Uterus (tissue), 4 donors: ENCODE data around the gene ZC3H18. TPM values are rescaled to one million over a fixed set of nuclear protein-coding genes. Genes with fewer than 3 reads are reported as not detected.

Experiments used
- DNase-seq, 2 donors: peaks; one replicate each; pipeline ENCODE4 v3.0.0-alpha.2; 2019 to 2020
- H3K27ac ChIP-seq, 2 donors: fragments of 200-600 bp; sonication (generic); 1 replicate in 1 of 2; 2 replicates in 1 of 2; pipeline ENCODE4 v1.5.1; 2016 to 2018
- H3K27me3 ChIP-seq, 2 donors: fragments of 200-600 bp; sonication (generic); one replicate each; pipeline ENCODE4 v1.5.1; 2018 to 2019; ENCODE audit warnings: control low read depth in 1 of 2
- H3K36me3 ChIP-seq, 2 donors: fragments of 200-600 bp; sonication (generic); one replicate each; pipeline ENCODE4 v1.5.1; 2019; ENCODE audit warnings: control low read depth in 1 of 2
- H3K4me1 ChIP-seq, 2 donors: fragments of 200-600 bp; sonication (generic); one replicate each; pipeline ENCODE4 v1.5.1; 2018 to 2019; ENCODE audit warnings: control low read depth in 1 of 2
- H3K4me3 ChIP-seq, 2 donors: fragments of 200-600 bp; sonication (generic); 1 replicate in 1 of 2; 2 replicates in 1 of 2; pipeline ENCODE4 v1.5.1; 2018 to 2019; ENCODE audit warnings: mild to moderate bottlenecking in 1 of 2
- H3K9me3 ChIP-seq, 2 donors: fragments of 200-600 bp; sonication (generic); one replicate each; pipeline ENCODE4 v1.5.1; 2019; ENCODE audit warnings: control low read depth in 1 of 2
- POLR2A ChIP-seq, 2 donors: fragments of 450-650 bp; IDR thresholded peaks; one replicate each; pipeline ENCODE4 v1.6.1; 2016; ENCODE audit warnings: antibody characterized with exemption in 2 of 2, mild to moderate bottlenecking in 1 of 2, moderate library complexity in 1 of 2
- intact Hi-C: fragments of 100-400 bp; cut with DNase I; formaldehyde crosslinking; loops from one replicate; pipeline ENCODE4 v1.15.1; 2023; ENCODE audit warnings: low total_unique reads
- total RNA-seq, 4 donors: library from RNA; depleted of rRNA in 3 of 4; stranded (reverse); fragments of >200 nt in 3 of 4; gene quantifications; one replicate each; pipeline versions ENCODE4 v1.1.0 to v1.2.4, GENCODE V29; 2014 to 2023
- TF ChIP-seq, protein P1 (sequence below), 4 experiments: fragments of 200-600 bp in 2 of 4; fragments of 450-650 bp in 2 of 4; sonication (generic) in 2 of 4; IDR thresholded peaks; one replicate each; pipeline ENCODE4 v1.5.1; 2016 to 2019; ENCODE audit warnings: antibody characterized with exemption in 4 of 4, mild to moderate bottlenecking in 2 of 4, moderate library complexity in 1 of 4
- donor health status: DM: yes; HTN: yes; CAD: no.

The ZC3H18 gene
- total RNA-seq, 4 donors from 2014 or later, result 0.88 to 58.8 (median 9.5) TPM

DNA sequence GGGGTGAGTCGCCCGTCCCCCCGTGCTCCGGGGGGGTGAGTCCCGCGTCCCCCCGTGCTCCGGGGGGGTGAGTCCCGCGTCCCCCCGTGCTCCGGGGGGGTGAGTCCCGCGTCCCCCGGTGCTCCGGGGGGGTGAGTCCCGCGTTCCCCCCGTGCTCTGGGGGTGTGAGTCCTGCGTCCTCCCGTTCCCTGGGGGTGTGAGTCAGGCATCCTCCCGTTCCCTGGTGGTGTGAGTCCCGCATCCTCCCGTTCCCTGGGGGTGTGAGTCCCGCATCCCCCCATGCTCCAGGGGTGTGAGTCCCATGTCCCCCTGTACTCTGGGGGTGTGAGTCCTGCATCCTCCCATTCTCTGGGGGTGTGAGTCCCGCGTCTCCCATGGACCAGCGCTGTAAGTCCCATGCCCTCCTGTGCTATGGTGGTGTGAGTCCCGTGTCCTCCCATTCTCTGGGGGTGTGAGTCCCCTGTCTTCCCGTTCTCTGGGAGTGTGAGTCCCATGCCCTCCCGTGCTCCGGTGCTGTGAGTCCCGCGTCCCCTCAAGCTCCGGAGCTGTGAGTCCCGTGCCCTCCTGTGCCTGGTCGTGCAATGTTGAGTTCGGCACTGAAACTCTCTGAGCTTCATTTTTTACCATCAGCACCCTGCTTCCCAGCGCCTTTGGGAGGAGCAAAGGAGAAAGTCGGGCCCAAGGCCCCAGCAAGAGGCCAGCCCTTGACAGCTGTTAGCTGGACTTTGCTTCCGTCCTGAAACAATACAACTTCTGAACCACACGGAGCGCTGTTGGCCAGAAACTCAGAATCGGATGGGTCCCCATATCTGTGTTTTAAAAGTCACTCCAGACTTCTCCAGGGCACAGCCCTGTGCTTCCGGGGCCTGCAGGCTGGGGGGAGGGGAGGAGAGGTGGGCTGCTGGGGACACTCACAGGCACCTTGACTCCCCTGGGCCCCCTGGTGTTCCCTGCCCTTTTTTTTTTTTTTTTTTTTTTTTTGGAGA lies 11.5 kb upstream of the ZC3H18 start:
- H3K27me3 ChIP-seq, result no peaks in the 10 kb centered on the region

DNA sequence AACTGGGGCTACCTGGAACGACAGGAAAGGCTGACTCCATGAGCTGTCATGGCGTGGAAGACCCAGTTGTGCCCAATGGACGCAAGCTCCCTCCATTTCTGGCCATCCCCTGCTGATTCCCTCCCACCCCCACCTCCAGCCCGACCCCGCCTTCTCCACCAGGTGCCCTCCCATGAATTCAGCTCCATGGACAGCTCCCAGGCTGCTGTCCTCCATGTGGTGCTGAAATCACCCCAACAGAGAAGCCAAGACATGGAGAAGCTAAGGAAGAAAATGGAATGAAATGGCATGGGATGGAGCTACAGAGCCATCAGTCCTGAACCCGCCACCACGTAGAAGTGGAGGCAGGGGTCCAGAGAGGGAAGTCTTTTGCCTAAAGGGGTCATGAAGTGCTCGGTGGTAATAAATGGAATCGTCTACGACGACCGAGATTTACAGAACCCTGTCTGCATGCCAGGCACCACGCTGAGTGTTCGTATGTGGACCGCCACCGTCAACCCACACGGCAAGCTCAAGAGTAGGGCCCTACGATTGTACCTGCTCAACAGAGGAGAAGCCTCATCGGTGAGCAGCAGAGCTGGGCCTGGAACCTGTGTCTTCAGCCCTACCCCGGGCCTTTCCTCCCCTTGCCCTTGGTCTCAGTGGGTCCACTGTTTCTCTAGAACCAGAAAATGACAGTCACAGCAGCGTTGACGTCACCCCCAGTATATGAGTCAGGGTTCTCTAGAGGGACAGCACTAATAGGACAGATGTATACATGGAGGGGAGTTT lies 9.3 kb upstream of the ZC3H18 start:
- H3K36me3 ChIP-seq, result no peaks in the 10 kb centered on the region
- H3K27ac ChIP-seq, result no peak overlapping the region
- H3K4me3 ChIP-seq, result no peak overlapping the region
- no peaks in the 10 kb centered on the region for H3K27me3 ChIP-seq
- no peak for DNase-seq
- no peaks in the 10 kb centered on the region for H3K4me1 ChIP-seq
- no peak for TF ChIP-seq POLR2A (IDR thresholded peaks at IDR 0.05)
- TF ChIP-seq, protein P1, sequence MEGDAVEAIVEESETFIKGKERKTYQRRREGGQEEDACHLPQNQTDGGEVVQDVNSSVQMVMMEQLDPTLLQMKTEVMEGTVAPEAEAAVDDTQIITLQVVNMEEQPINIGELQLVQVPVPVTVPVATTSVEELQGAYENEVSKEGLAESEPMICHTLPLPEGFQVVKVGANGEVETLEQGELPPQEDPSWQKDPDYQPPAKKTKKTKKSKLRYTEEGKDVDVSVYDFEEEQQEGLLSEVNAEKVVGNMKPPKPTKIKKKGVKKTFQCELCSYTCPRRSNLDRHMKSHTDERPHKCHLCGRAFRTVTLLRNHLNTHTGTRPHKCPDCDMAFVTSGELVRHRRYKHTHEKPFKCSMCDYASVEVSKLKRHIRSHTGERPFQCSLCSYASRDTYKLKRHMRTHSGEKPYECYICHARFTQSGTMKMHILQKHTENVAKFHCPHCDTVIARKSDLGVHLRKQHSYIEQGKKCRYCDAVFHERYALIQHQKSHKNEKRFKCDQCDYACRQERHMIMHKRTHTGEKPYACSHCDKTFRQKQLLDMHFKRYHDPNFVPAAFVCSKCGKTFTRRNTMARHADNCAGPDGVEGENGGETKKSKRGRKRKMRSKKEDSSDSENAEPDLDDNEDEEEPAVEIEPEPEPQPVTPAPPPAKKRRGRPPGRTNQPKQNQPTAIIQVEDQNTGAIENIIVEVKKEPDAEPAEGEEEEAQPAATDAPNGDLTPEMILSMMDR (IDR thresholded peaks at IDR 0.05), result no peak
- H3K9me3 ChIP-seq, result no peaks in the 10 kb centered on the region
- intact Hi-C loops, result loop anchor here (5.0 kb wide), 1 partner anchor 119 kb away; no protein-coding TSS in a partner anchor

More for the DNA sequence above, 11.5 kb upstream of the ZC3H18 start:
- H3K36me3 ChIP-seq, result no peaks in the 10 kb centered on the region
- TF ChIP-seq POLR2A (IDR thresholded peaks at IDR 0.05), result no peak
- TF ChIP-seq, protein P1 (IDR thresholded peaks at IDR 0.05), result peak; percentile 7 to 37 (median 26)
- no peak overlapping the region for H3K27ac ChIP-seq
- no peaks in the 10 kb centered on the region for H3K9me3 ChIP-seq
- intact Hi-C loops, result no loop called here
- no peak overlapping the region for H3K4me3 ChIP-seq
- no peaks in the 10 kb centered on the region for H3K4me1 ChIP-seq
- DNase-seq, result peak; percentile 52 to 59

DNA sequence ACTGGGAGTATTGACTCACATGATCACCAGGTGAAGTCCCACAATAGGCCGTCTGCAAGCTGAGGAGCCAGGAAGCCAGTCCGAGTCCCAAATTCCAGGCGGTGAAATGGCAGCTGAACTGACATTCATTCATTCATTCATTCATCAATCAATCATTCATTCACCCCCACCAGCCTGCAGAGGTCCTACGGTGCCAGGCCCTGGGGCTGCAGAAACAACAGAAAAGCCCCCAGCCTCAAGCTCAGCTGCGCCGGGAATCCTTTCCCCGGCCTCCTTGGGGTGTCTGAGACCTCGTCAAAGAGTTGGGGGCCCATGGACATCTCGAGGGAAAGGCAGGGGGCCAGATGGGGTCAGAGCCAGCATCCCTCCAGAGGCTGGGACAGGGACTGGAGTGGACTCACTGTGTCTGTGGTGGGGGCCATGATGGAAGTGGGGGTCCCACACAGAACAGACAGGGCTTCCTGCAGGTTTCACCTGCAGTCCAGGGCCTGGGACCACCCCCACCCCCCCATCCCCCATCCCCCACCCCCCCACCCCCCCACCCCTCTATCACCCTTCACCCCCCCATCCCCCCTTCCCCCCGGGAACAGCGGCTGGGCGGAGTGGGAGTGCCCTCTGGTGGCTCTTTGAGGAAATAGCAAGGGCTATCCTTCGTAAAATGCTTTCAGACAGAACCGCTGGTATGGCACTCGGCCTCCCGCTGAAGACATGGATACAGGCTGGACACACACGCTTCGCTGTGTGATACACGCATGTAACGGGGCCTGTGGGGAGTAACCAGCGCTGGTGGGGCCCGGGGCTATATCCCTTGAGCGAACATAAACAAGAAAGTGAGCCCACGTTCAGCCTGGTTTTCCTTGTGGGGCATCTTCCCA lies 8.5 kb upstream of the ZC3H18 start:
- intact Hi-C loops, result loop anchor here (5.0 kb wide), 1 partner anchor 119 kb away; no protein-coding TSS in a partner anchor
- Histone ChIP-seq H3K9me3 (no peaks in the 10 kb centered on the region), H3K36me3 (no peaks in the 10 kb centered on the region), H3K27me3 (no peaks in the 10 kb centered on the region), H3K4me3 (no peak overlapping the region), H3K27ac (no peak overlapping the region), H3K4me1 (no peaks in the 10 kb centered on the region)
- DNase-seq, result peak; percentile 41 to 45
- no peak for TF ChIP-seq POLR2A (IDR thresholded peaks at IDR 0.05)
- TF ChIP-seq, protein P1 (IDR thresholded peaks at IDR 0.05), result peak; percentile 63 to 70 (median 66)

DNA sequence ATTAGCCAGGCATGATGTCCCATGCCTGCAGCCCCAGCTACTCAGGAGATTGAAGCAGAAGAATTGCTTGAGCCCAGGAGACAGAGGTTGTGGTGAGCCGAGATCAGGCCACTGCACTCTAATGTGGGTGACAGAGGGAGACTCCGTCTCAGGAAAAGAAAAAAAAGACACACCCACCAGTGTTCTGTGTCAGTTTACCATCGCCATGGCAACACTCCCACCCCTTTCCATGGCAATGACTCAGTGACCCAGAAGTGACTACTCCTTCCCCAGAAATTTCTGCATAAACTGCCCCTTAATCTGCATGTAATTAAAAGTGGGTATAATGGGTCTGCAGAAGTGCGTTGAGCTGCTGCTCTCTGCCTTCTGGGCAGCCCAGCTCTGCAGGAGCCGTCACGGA lies 4.0 kb upstream of the ZC3H18 start:
- no peak for DNase-seq
- Histone ChIP-seq H3K36me3 (no peaks in the 10 kb centered on the region), H3K9me3 (no peaks in the 10 kb centered on the region), H3K27ac (no peak overlapping the region), H3K4me1 (peaks cover 0 to 2% of the 10 kb centered on the region in 2 donors), H3K4me3 (no peak overlapping the region), H3K27me3 (no peaks in the 10 kb centered on the region)
- intact Hi-C loops, result no loop called here
- TF ChIP-seq, protein P1 (IDR thresholded peaks at IDR 0.05), result no peak
- TF ChIP-seq POLR2A (IDR thresholded peaks at IDR 0.05), result no peak
